Lower lobe of right lung (tissue), 2 donors: ENCODE measurements around the gene PTPN23. TPM values are rescaled to one million over a fixed set of nuclear protein-coding genes. Genes with fewer than 3 reads are reported as not detected.
"Not testable (repeated sequence)": the region's sequence is repeated elsewhere in the genome, so short reads cannot be mapped to it uniquely, and the experiment has no call there.

Experiments
- ATAC-seq, 2 donors: fragments of 200-7000 bp; cut with Tn5 transposase; one replicate each; pipeline ENCODE4 v1.9.1; 2020 to 2022; ENCODE audit warnings: mild to moderate bottlenecking in 2 of 2, moderate library complexity in 2 of 2
- DNase-seq: peaks from one replicate; pipeline ENCODE4 v3.0.0-alpha.2; 2020
- H3K27ac ChIP-seq: fragments of 200-600 bp; one replicate; pipeline ENCODE4 v1.8.0; 2022
- H3K27me3 ChIP-seq: fragments of 200-600 bp; one replicate; pipeline ENCODE4 v1.8.0; 2022; ENCODE audit warnings: low read depth
- H3K36me3 ChIP-seq: fragments of 200-600 bp; one replicate; pipeline ENCODE4 v1.8.0; 2022; ENCODE audit warnings: mild to moderate bottlenecking
- H3K4me1 ChIP-seq: fragments of 200-600 bp; one replicate; pipeline ENCODE4 v1.8.0; 2022
- H3K4me3 ChIP-seq: fragments of 200-600 bp; one replicate; pipeline ENCODE4 v1.8.0; 2022; ENCODE audit warnings: mild to moderate bottlenecking
- H3K9me3 ChIP-seq: fragments of 200-600 bp; one replicate; pipeline ENCODE4 v1.8.0; 2022
- intact Hi-C: fragments of 100-400 bp; cut with DNase I; formaldehyde crosslinking; loops from one replicate; pipeline ENCODE4 v1.11.0; 2022
- total RNA-seq: library from RNA; stranded (reverse); fragmentation: NEBNext Ultra II Directional; extraction: Animal tissue kit (Norgen Biotek cat#: 25700); gene quantifications from one replicate; pipeline ENCODE4 v1.2.1, GENCODE V29; 2021
- TF ChIP-seq, protein P1 (sequence below): fragments of 200-600 bp; IDR thresholded peaks from one replicate; pipeline ENCODE4 v1.8.0; 2022; ENCODE audit warnings: antibody characterized with exemption, mild to moderate bottlenecking
- donor health status: DM: no; HTN: yes; CAD: no; lungs with severe emphysema.

Gene PTPN23
- total RNA-seq, 1 donor from 2014 or later = 40.4 TPM

GRCh38 chr3:47456984-47457383, 76.2 kb downstream of the PTPN23 start:
- Histone ChIP-seq H3K36me3 (no peaks in the 10 kb centered on the region), H3K27ac (no peak overlapping the region), H3K9me3 (no peaks in the 10 kb centered on the region), H3K4me1 (peaks cover 12% of the 10 kb centered on the region), H3K4me3 (no peak overlapping the region), H3K27me3 (no peaks in the 10 kb centered on the region)
- ATAC-seq = no peak
- TF ChIP-seq, protein P1, sequence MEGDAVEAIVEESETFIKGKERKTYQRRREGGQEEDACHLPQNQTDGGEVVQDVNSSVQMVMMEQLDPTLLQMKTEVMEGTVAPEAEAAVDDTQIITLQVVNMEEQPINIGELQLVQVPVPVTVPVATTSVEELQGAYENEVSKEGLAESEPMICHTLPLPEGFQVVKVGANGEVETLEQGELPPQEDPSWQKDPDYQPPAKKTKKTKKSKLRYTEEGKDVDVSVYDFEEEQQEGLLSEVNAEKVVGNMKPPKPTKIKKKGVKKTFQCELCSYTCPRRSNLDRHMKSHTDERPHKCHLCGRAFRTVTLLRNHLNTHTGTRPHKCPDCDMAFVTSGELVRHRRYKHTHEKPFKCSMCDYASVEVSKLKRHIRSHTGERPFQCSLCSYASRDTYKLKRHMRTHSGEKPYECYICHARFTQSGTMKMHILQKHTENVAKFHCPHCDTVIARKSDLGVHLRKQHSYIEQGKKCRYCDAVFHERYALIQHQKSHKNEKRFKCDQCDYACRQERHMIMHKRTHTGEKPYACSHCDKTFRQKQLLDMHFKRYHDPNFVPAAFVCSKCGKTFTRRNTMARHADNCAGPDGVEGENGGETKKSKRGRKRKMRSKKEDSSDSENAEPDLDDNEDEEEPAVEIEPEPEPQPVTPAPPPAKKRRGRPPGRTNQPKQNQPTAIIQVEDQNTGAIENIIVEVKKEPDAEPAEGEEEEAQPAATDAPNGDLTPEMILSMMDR = no peak
- intact Hi-C loops = no loop called here
- no peak for DNase-seq

GRCh38 chr3:47459534-47460085, 78.8 kb downstream of the PTPN23 start:
- intact Hi-C loops, ATAC-seq, H3K27ac ChIP-seq, H3K9me3 ChIP-seq, H3K4me3 ChIP-seq, H3K27me3 ChIP-seq, DNase-seq, H3K36me3 ChIP-seq: not testable (repeated sequence)
- H3K4me1 ChIP-seq = peaks cover 23% of the 10 kb centered on the region

Other genes with a start within 250 kb of the PTPN23 start
- 47.9 TPM for gene SETD2, start 216.9 kb upstream of the PTPN23 start, total RNA-seq
- 8.7 TPM for gene KIF9, start 98.2 kb upstream of the PTPN23 start, total RNA-seq
- 30.2 TPM for gene KLHL18, start 98.1 kb upstream of the PTPN23 start, total RNA-seq
- 61.3 TPM for gene SCAP, start 94.9 kb downstream of the PTPN23 start, total RNA-seq
- 18.8 TPM for gene ELP6, start 132.7 kb downstream of the PTPN23 start, total RNA-seq
- gene CSPG5, start 197.8 kb downstream of the PTPN23 start, total RNA-seq = 2.3 TPM